Epithelial cell of prostate (primary cell): ENCODE measurements around the gene CHKA.

Source experiments
- DNase-seq: peaks from one replicate; pipeline ENCODE4 v3.0.0-alpha.2; 2011; ENCODE audit warnings: low read depth, low spot score
- H3K27ac ChIP-seq: fragments of 450-650 bp; 2 replicates; pipeline ENCODE4 v1.5.1; 2017; ENCODE audit warnings: mild to moderate bottlenecking

CHKA gene

GRCh38 chr11:68143310-68143689 lies 22.1 kb upstream of the CHKA start:
- DNase-seq = no peak
- no peak overlapping the region for H3K27ac ChIP-seq

GRCh38 chr11:68142441-68143309 lies 21.5 kb upstream of the CHKA start:
- peak overlapping the region; percentile 14 for H3K27ac ChIP-seq
- no peak for DNase-seq

- peak overlapping the region; percentile 14 for H3K27ac ChIP-seq
- no peak for DNase-seq
Measured at GRCh38 chr11:68142028-68142412, 20.8 kb upstream of the CHKA start.

- DNase-seq = no peak
- peak overlapping the region; percentile 14 for H3K27ac ChIP-seq
Measured at GRCh38 chr11:68141246-68142027, 20.2 kb upstream of the CHKA start.

GRCh38 chr11:68140496-68141245 lies 19.5 kb upstream of the CHKA start:
- H3K27ac ChIP-seq = no peak overlapping the region
- no peak for DNase-seq

- H3K27ac ChIP-seq = no peak overlapping the region
- no peak for DNase-seq
Measured at GRCh38 chr11:68138237-68138636, 17.0 kb upstream of the CHKA start.

- no peak overlapping the region for H3K27ac ChIP-seq
- no peak for DNase-seq
Measured at GRCh38 chr11:68137833-68138232, 16.6 kb upstream of the CHKA start.

- DNase-seq = no peak
- H3K27ac ChIP-seq = no peak overlapping the region
Measured at GRCh38 chr11:68136866-68137265, 15.7 kb upstream of the CHKA start.

- no peak for DNase-seq
- no peak overlapping the region for H3K27ac ChIP-seq
Measured at GRCh38 chr11:68135161-68135560, 14.0 kb upstream of the CHKA start.

- no peak for DNase-seq
- H3K27ac ChIP-seq = no peak overlapping the region
Measured at GRCh38 chr11:68133761-68134160, 12.6 kb upstream of the CHKA start.

GRCh38 chr11:68130121-68130520 lies 8.9 kb upstream of the CHKA start:
- H3K27ac ChIP-seq = no peak overlapping the region
- DNase-seq = no peak

- no peak overlapping the region for H3K27ac ChIP-seq
- DNase-seq = no peak
Measured at GRCh38 chr11:68128682-68129327, 7.6 kb upstream of the CHKA start.

GRCh38 chr11:68127714-68128681 lies 6.8 kb upstream of the CHKA start:
- H3K27ac ChIP-seq = no peak overlapping the region
- no peak for DNase-seq

- no peak for DNase-seq
- no peak overlapping the region for H3K27ac ChIP-seq
Measured at GRCh38 chr11:68125164-68125563, 4.0 kb upstream of the CHKA start.

GRCh38 chr11:68122936-68123539 lies 1.9 kb upstream of the CHKA start:
- no peak overlapping the region for H3K27ac ChIP-seq
- DNase-seq = no peak

GRCh38 chr11:68120273-68121066 lies 718 bp downstream of the CHKA start:
- H3K27ac ChIP-seq = no peak overlapping the region
- no peak for DNase-seq

- no peak for DNase-seq
- H3K27ac ChIP-seq = no peak overlapping the region
Measured at GRCh38 chr11:68118706-68119448, 2.3 kb downstream of the CHKA start.
